CD4-positive, alpha-beta memory T cell (primary cell): Measurements from ENCODE around the gene CLNK. TPM values are rescaled to one million over a fixed set of nuclear protein-coding genes. Genes with fewer than 3 reads are reported as not detected.
A peak's percentile ranks its signal among the peaks of the same experiment; 100 is the strongest.

ENCODE experiments used
- CTCF ChIA-PET: fragments of 350-600 bp; sonication (Branson Sonifier 250); formaldehyde crosslinking; loops from one replicate; lab custom pipeline; 2021; ENCODE audit warnings: inconsistent platforms; ENCODE audit not compliant: partially characterized antibody; lab: Charles Lee
- POLR2A ChIA-PET: fragments of 350-600 bp; sonication (Branson Sonifier 250); formaldehyde crosslinking; loops from one replicate; lab custom pipeline; 2021; ENCODE audit not compliant: partially characterized antibody; lab: Charles Lee
- DNase-seq, 5 donors: peaks; one replicate each; pipeline versions ENCODE4 v3.0.0 to v3.0.0-alpha.2; 2020 to 2022; ENCODE audit warnings: mixed read lengths in 1 of 5
- H3K27ac ChIP-seq: one replicate; pipeline ENCODE4 v1.7.0; 2013; ENCODE audit warnings: low read depth, low read length
- H3K27me3 ChIP-seq: 2 replicates; pipeline ENCODE4 v1.7.0; 2013; ENCODE audit warnings: mild to moderate bottlenecking, low read length, moderate library complexity; ENCODE audit not compliant: insufficient read depth
- H3K36me3 ChIP-seq: 2 replicates; pipeline ENCODE4 v1.7.0; 2013; ENCODE audit warnings: mild to moderate bottlenecking, low read length, moderate library complexity; ENCODE audit not compliant: insufficient read depth
- H3K4me1 ChIP-seq: 2 replicates; pipeline ENCODE4 v1.7.0; 2013; ENCODE audit warnings: mild to moderate bottlenecking, low read length, moderate library complexity; ENCODE audit not compliant: insufficient read depth
- H3K4me3 ChIP-seq, 2 donors: one replicate each; pipeline ENCODE4 v1.7.0; 2013; ENCODE audit warnings: low read length in 2 of 2, mild to moderate bottlenecking in 1 of 2
- H3K9me3 ChIP-seq, 2 donors: one replicate each; pipeline ENCODE4 v1.7.0; 2013; ENCODE audit warnings: low read length in 2 of 2, control low read depth in 1 of 2; ENCODE audit not compliant: control insufficient read depth in 1 of 2
- H3K27ac Mint-ChIP-seq, 7 donors: one replicate each; pipeline ENCODE4 v1.8.0; 2020 to 2021; ENCODE audit warnings: mixed read lengths in 7 of 7, mild to moderate bottlenecking in 6 of 7, inconsistent platforms in 3 of 7, moderate library complexity in 3 of 7
- H3K27me3 Mint-ChIP-seq, 2 donors: one replicate each; pipeline ENCODE4 v1.8.0; 2020 to 2021; ENCODE audit warnings: mixed read lengths in 2 of 2
- H3K36me3 Mint-ChIP-seq, 2 donors: one replicate each; pipeline ENCODE4 v1.8.0; 2020 to 2021; ENCODE audit warnings: mixed read lengths in 2 of 2, inconsistent platforms in 1 of 2, mild to moderate bottlenecking in 1 of 2
- H3K4me1 Mint-ChIP-seq, 4 donors: one replicate each; pipeline ENCODE4 v1.8.0; 2020 to 2021; ENCODE audit warnings: mixed read lengths in 4 of 4, mild to moderate bottlenecking in 1 of 4
- H3K4me3 Mint-ChIP-seq, 8 donors: one replicate each; pipeline ENCODE4 v1.8.0; 2020 to 2021; ENCODE audit warnings: mixed read lengths in 8 of 8, mild to moderate bottlenecking in 7 of 8, moderate library complexity in 6 of 8, inconsistent platforms in 3 of 8
- H3K9me3 Mint-ChIP-seq, 8 donors: one replicate each; pipeline ENCODE4 v1.8.0; 2020 to 2021; ENCODE audit warnings: mixed read lengths in 8 of 8, mild to moderate bottlenecking in 5 of 8, inconsistent platforms in 3 of 8, moderate library complexity in 1 of 8
- intact Hi-C: fragments of 100-400 bp; cut with micrococcal nuclease; formaldehyde crosslinking; loops from one replicate; pipeline ENCODE4 v1.15.1; 2023
- polyA plus RNA-seq, 2 donors: library from polyadenylated mRNA; unstranded; fragments of 300-500 nt; fragmentation: Illumina TruSeq; gene quantifications; one replicate each; pipeline ENCODE4 v1.2.3, GENCODE V29; 2021
- total RNA-seq, 2 experiments: library from RNA; stranded (reverse); gene quantifications; one replicate each; pipeline ENCODE4 v1.2.3, GENCODE V29; 2021

Gene CLNK
- total and polyA plus RNA-seq, 4 experiments from 2014 or later, result 0.11 to 0.29 TPM; not detected in 2

DNA sequence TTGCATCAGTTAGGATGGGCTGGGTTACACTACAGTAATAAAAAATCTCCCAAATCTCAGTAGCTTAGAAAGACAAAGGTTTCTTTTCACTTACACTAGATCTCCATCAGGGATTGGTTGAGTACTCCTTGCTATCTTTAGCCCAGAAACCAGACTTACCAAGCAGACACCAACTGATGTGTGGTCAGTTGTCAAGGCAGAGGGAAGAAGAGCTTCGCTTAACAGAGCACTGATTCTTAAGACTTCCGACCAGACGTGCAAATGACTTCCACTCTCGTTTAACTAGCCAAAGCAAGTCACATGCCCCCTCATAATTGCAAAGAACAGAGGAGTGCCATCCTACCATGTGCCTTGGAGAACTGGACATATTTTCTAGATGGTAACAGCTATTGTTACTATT, 221.7 kb downstream of the CLNK start:
- Histone ChIP-seq H3K27me3 (peaks cover 5% of the 10 kb centered on the region), H3K9me3 (no peaks in the 10 kb centered on the region), H3K27ac (no peak overlapping the region), H3K4me1 (peaks cover 16% of the 10 kb centered on the region), H3K4me3 (no peak overlapping the region), H3K36me3 (no peaks in the 10 kb centered on the region)
- intact Hi-C loops, result no loop called here
- Mint-ChIP-seq H3K4me3 (peak overlapping the region in 1 of 8 donors; percentile 38), H3K36me3 (no peaks in the 10 kb centered on the region), H3K27ac (no peak overlapping the region), H3K4me1 (peaks cover 8 to 25% (median 14%) of the 10 kb centered on the region in 4 donors), H3K9me3 (peaks cover 0 to 7% (median 2%) of the 10 kb centered on the region in 8 donors), H3K27me3 (peaks cover 31 to 36% of the 10 kb centered on the region in 2 donors)
- CTCF ChIA-PET, result interaction anchor here (0.7 to 1.7 kb wide), 3 partner anchors 10 to 302 kb away, joined by 3 to 5 read pairs (median 4); no protein-coding TSS in a partner anchor
- DNase-seq, result no peak
- POLR2A ChIA-PET, result no interaction called here

DNA sequence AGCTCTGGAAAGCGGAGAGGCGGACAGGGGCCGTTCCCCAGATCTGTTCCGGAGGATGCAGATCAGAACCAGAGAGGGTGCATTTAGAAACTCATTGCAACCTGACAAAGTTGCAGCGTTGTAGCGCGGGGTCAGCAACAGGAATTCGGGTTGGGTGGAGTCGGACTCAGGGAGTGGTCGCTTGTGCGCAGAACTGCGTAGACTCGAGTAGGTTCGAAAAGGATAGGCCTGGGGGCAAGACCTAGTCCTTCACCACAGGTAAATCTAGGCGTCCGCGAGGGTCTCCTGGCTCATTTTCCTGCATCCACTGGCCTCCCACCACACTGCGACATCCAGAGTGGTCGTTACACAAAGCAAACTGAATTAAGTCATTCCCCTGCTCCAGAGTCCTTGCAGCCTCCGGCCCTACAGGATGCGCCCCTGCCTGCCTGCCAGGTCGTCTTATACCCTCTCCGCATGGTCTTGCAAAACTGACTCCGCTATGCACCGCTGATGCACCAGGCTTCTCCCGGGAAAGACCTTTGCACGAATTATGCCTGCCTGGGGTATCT, 222.6 kb downstream of the CLNK start:
- intact Hi-C loops, result loop anchor here (1.0 to 2.0 kb wide), 2 partner anchors 76 to 443 kb away; no protein-coding TSS in a partner anchor
- H3K4me3 Mint-ChIP-seq, result peak overlapping the region; percentile 71 to 87 (median 84)
- DNase-seq, result no peak
- peak overlapping the region in 3 of 7 donors; percentile 40 to 65 (median 64) for H3K27ac Mint-ChIP-seq
- Histone ChIP-seq H3K27ac (no peak overlapping the region), H3K4me3 (peak overlapping the region in 1 of 2 donors; percentile 34), H3K27me3 (peaks cover 5% of the 10 kb centered on the region), H3K36me3 (no peaks in the 10 kb centered on the region), H3K9me3 (no peaks in the 10 kb centered on the region), H3K4me1 (peaks cover 22% of the 10 kb centered on the region)
- peaks cover 0 to 5% (median 2%) of the 10 kb centered on the region in 8 donors for H3K9me3 Mint-ChIP-seq
- peaks cover 10 to 30% (median 17%) of the 10 kb centered on the region in 4 donors for H3K4me1 Mint-ChIP-seq
- POLR2A ChIA-PET, result interaction anchor here (1.0 to 2.4 kb wide), 3 partner anchors 10 to 366 kb away, joined by 4 to 15 read pairs (median 15); partner anchors contain the start of gene WDR1
- H3K27me3 Mint-ChIP-seq, result peaks cover 23 to 32% of the 10 kb centered on the region in 2 donors
- CTCF ChIA-PET, result interaction anchor here (0.6 to 3.4 kb wide), 24 partner anchors 8 to 1019 kb away, joined by 3 to 28 read pairs (median 5); no protein-coding TSS in a partner anchor
- no peaks in the 10 kb centered on the region for H3K36me3 Mint-ChIP-seq

DNA sequence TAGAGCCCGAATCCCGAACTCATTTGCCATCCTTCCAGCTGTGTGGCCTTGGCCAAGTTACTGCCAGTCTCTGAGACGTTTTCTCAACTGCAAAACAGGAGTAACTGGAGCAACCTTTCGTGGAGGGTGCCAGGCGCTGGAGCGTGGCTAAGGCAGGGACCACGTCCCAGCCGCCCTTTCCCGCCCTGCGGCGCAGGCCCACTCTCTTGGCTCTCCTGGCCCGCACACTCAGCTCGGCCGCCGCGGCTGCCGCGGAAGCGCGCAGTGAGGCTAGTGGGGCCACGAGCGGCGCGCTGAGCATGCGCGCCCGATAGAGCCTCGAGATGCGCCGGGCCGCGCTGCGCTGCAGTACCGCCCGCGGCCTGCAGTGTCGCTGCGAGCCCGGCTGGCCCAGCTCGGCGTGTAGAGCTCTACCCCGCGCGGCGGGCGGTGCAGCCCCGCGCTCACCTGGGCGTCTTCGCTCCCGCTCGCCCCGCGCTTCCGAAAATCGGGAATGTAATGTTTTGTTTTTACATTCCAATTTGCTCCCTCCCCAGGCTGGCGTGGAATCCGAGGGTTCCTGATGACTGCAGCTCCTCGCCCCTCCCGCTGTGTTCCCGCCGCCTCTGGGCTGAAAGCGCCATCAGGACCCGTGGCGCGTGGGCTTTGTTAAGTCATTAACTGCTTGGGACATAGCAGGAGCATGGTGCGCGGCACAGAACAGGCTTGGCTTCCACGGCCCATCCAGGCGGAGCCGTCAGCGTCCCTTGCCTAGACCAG, 223.3 kb downstream of the CLNK start:
- Histone ChIP-seq H3K4me1 (peaks cover 25% of the 10 kb centered on the region), H3K4me3 (peak overlapping the region in 1 of 2 donors; percentile 34), H3K27me3 (peaks cover 5% of the 10 kb centered on the region), H3K9me3 (no peaks in the 10 kb centered on the region), H3K27ac (no peak overlapping the region), H3K36me3 (no peaks in the 10 kb centered on the region)
- intact Hi-C loops, result loop anchor here (1.0 to 2.0 kb wide), 2 partner anchors 77 to 442 kb away; no protein-coding TSS in a partner anchor
- peaks cover 19 to 29% of the 10 kb centered on the region in 2 donors for H3K27me3 Mint-ChIP-seq
- ChIA-PET CTCF (interaction anchor here (0.6 to 3.4 kb wide), 32 partner anchors 9 to 1020 kb away, joined by 3 to 28 read pairs (median 4); no protein-coding TSS in a partner anchor), POLR2A (interaction anchor here (1.0 to 2.4 kb wide), 4 partner anchors 10 to 365 kb away, joined by 4 to 15 read pairs (median 10); partner anchors contain the start of gene WDR1)
- peaks cover 11 to 34% (median 20%) of the 10 kb centered on the region in 4 donors for H3K4me1 Mint-ChIP-seq
- peaks cover 0 to 4% (median 2%) of the 10 kb centered on the region in 8 donors for H3K9me3 Mint-ChIP-seq
- H3K36me3 Mint-ChIP-seq, result peaks cover 0 to 2% of the 10 kb centered on the region in 2 donors
- peak overlapping the region; percentile 71 to 87 (median 84) for H3K4me3 Mint-ChIP-seq
- H3K27ac Mint-ChIP-seq, result peak overlapping the region in 4 of 7 donors; percentile 32 to 81 (median 64)
- peak; percentile 54 to 83 (median 80) for DNase-seq

DNA sequence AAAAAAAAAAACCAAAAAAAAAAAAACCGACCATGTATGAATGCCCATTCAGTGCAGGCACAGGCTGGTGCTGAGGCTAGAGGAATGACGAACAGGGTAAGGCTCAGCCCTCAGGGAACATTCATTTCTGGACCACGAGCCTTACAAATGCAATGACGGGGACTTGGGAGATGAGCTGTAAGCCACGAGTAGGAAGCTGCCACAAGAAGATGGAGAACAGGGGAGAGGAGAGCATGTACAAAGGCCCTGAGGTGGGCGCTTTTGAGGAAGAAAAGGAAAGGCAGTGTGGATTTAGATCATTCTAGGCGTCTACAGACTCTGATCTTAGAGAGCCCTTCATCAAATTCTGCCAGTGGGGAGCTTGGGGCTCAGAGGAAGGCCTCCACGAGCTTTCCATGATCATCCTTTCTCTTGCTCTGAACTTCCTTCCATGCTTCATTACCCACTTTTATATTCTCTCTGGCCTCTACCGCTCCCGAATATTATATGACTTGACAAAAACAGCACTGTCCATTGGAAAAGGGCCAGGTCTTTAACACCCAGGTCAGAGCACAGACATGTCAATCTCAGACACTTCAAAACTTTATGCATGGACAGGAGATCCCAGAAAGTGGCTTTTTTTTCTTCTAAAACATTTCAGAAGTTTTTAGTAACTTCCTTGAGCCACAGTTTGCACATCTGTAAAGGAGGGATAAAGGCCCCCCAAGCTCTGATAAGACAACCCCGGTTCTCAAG, 224.1 kb downstream of the CLNK start:
- Mint-ChIP-seq H3K4me1 (peaks cover 15 to 40% (median 26%) of the 10 kb centered on the region in 4 donors), H3K27ac (peak overlapping the region in 4 of 7 donors; percentile 18 to 81 (median 68)), H3K27me3 (peaks cover 19 to 29% of the 10 kb centered on the region in 2 donors), H3K36me3 (peaks cover 0 to 4% of the 10 kb centered on the region in 2 donors), H3K4me3 (peak overlapping the region; percentile 35 to 81 (median 64)), H3K9me3 (peaks cover 0 to 4% (median 2%) of the 10 kb centered on the region in 8 donors)
- Histone ChIP-seq H3K36me3 (no peaks in the 10 kb centered on the region), H3K27ac (no peak overlapping the region), H3K9me3 (no peaks in the 10 kb centered on the region), H3K27me3 (peaks cover 5% of the 10 kb centered on the region), H3K4me3 (peak overlapping the region in 1 of 2 donors; percentile 34), H3K4me1 (peaks cover 33% of the 10 kb centered on the region)
- peak in 1 of 5 donors; percentile 9 for DNase-seq
- ChIA-PET POLR2A (interaction anchor here (1.0 to 2.4 kb wide), 4 partner anchors 9 to 364 kb away, joined by 4 to 15 read pairs (median 10); partner anchors contain the start of gene WDR1), CTCF (interaction anchor here (0.7 to 3.4 kb wide), 28 partner anchors 9 to 757 kb away, joined by 3 to 28 read pairs (median 5); no protein-coding TSS in a partner anchor)
- intact Hi-C loops, result loop anchor here (1.0 to 2.0 kb wide), 2 partner anchors 78 to 442 kb away; no protein-coding TSS in a partner anchor

DNA sequence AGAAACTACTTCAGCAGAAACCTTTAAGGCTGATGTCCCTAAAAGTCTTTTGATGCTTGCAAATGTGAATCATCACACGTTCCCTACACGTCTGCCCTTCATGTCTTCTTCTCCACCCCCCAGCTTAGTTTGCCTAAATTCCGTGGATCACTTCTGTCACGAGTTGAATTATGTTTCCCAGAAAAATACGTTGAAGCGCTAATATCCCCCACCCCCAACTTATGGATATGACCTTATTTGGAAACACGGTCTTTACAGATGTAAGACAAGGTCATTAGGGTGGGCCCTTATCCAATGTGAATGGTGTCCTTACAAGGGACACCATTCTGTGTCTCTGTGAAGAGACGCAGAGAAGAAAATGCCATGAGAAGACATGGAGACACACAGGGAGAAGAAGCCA, 225.3 kb downstream of the CLNK start:
- peaks cover 0 to 4% (median 2%) of the 10 kb centered on the region in 8 donors for H3K9me3 Mint-ChIP-seq
- H3K4me1 Mint-ChIP-seq, result peaks cover 21 to 49% (median 34%) of the 10 kb centered on the region in 4 donors
- ChIA-PET POLR2A (no interaction called here), CTCF (interaction anchor here (3.4 kb wide), 1 partner anchor 13 kb away, joined by 23 read pairs; no protein-coding TSS in a partner anchor)
- Histone ChIP-seq H3K36me3 (no peaks in the 10 kb centered on the region), H3K27me3 (peaks cover 5% of the 10 kb centered on the region), H3K9me3 (no peaks in the 10 kb centered on the region), H3K4me1 (peaks cover 36% of the 10 kb centered on the region), H3K27ac (no peak overlapping the region), H3K4me3 (no peak overlapping the region)
- peaks cover 14 to 17% of the 10 kb centered on the region in 2 donors for H3K27me3 Mint-ChIP-seq
- peak overlapping the region in 1 of 8 donors; percentile 16 for H3K4me3 Mint-ChIP-seq
- intact Hi-C loops, result loop anchor here (5.0 kb wide), 1 partner anchor 297 kb away; no protein-coding TSS in a partner anchor
- DNase-seq, result no peak
- H3K27ac Mint-ChIP-seq, result peak overlapping the region in 3 of 7 donors; percentile 13 to 53 (median 38)
- peaks cover 11 to 13% of the 10 kb centered on the region in 2 donors for H3K36me3 Mint-ChIP-seq

DNA sequence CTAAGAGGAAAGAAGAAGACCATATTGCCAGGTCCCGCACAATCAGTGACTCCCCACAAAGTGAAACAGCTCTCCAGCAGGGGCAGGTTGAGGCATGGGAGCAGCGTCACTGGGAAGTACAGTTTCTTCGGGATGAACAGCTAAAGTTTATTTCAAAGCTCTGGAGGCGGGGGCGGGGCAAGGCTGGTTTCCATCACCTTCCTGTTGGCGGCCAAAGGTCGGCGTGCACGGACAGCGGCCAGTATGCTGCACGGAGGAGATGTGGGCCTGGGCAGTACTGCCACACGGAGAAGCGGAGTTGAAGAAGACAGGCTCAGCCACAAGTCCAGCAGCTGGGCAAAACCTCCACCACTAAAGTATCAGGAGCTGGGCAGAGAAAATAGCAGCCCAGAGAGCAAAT, 226.4 kb downstream of the CLNK start:
- ChIA-PET CTCF (interaction anchor here (0.9 to 1.4 kb wide), 4 partner anchors 11 to 299 kb away, joined by 3 to 4 read pairs (median 4); no protein-coding TSS in a partner anchor), POLR2A (interaction anchor here (0.6 to 3.6 kb wide), 4 partner anchors 15 to 438 kb away, joined by 3 to 21 read pairs (median 4); partner anchors contain the start of gene WDR1)
- Histone ChIP-seq H3K36me3 (no peaks in the 10 kb centered on the region), H3K4me3 (no peak overlapping the region), H3K27me3 (peaks cover 5% of the 10 kb centered on the region), H3K9me3 (no peaks in the 10 kb centered on the region), H3K4me1 (peaks cover 36% of the 10 kb centered on the region), H3K27ac (no peak overlapping the region)
- Mint-ChIP-seq H3K27me3 (peaks cover 9 to 13% of the 10 kb centered on the region in 2 donors), H3K27ac (peak overlapping the region in 5 of 7 donors; percentile 50 to 84 (median 60)), H3K4me3 (peak overlapping the region in 6 of 8 donors; percentile 16 to 78 (median 72)), H3K36me3 (peaks cover 21 to 22% of the 10 kb centered on the region in 2 donors), H3K4me1 (peaks cover 21 to 55% (median 38%) of the 10 kb centered on the region in 4 donors), H3K9me3 (peaks cover 0 to 4% (median under 1%) of the 10 kb centered on the region in 8 donors)
- DNase-seq, result no peak
- intact Hi-C loops, result loop anchor here (5.0 kb wide), 1 partner anchor 296 kb away; no protein-coding TSS in a partner anchor
